GM18520 (cell line): ENCODE data around the gene PDZD8.

Experiments used
- ATAC-seq: cut with Tn5 transposase; IDR thresholded peaks from one replicate; pipeline ENCODE4 v1.9.1; 2021; ENCODE audit not compliant: unreplicated experiment

Gene PDZD8

GRCh38 chr10:117259279-117259678 lies 116.0 kb downstream of the PDZD8 start:
- no peak for ATAC-seq

- ATAC-seq: no peak
Observed at GRCh38 chr10:117257721-117258120, 117.5 kb downstream of the PDZD8 start.

- no peak for ATAC-seq
Observed at GRCh38 chr10:117256910-117257309, 118.3 kb downstream of the PDZD8 start.

- no peak for ATAC-seq
Observed at GRCh38 chr10:117255835-117256460, 119.3 kb downstream of the PDZD8 start.

GRCh38 chr10:117254774-117255735 lies 120.2 kb downstream of the PDZD8 start:
- ATAC-seq: no peak

- no peak for ATAC-seq
Observed at GRCh38 chr10:117254338-117254737, 120.9 kb downstream of the PDZD8 start.

- no peak for ATAC-seq
Observed at GRCh38 chr10:117253908-117254307, 121.3 kb downstream of the PDZD8 start.

GRCh38 chr10:117250411-117250810 lies 124.8 kb downstream of the PDZD8 start:
- no peak for ATAC-seq

GRCh38 chr10:117249493-117250093 lies 125.6 kb downstream of the PDZD8 start:
- ATAC-seq: peak; percentile 45

- no peak for ATAC-seq
Observed at GRCh38 chr10:117248750-117249465, 126.3 kb downstream of the PDZD8 start.

- ATAC-seq: no peak
Observed at GRCh38 chr10:117246997-117247671, 128.1 kb downstream of the PDZD8 start.

GRCh38 chr10:117242463-117242832 lies 132.8 kb downstream of the PDZD8 start:
- no peak for ATAC-seq

GRCh38 chr10:117241541-117242462 lies 133.4 kb downstream of the PDZD8 start:
- no peak for ATAC-seq

- no peak for ATAC-seq
Observed at GRCh38 chr10:117240621-117241529, 134.4 kb downstream of the PDZD8 start, which contains the start of gene SLC18A2. Gene SLC18A2, plus strand, starts transcription at chr10:117241114. Its CDS starts 580 bp downstream, at chr10:117241694.

- no peak for ATAC-seq
Observed at GRCh38 chr10:117239721-117240620, 135.3 kb downstream of the PDZD8 start.

GRCh38 chr10:117239051-117239450 lies 136.2 kb downstream of the PDZD8 start:
- ATAC-seq: no peak

- ATAC-seq: no peak
Observed at GRCh38 chr10:117237401-117237991, 137.7 kb downstream of the PDZD8 start.
